Fibroblast of skin of right biceps (primary cell): ENCODE results near the gene R3HDM1.
A peak's percentile ranks its signal among the peaks of the same experiment; 100 is the strongest.
"Not testable (repeated sequence)": the region's sequence is repeated elsewhere in the genome, so short reads cannot be mapped to it uniquely, and the experiment has no call there.

Experiments used
- DNase-seq: peaks from one replicate; pipeline ENCODE4 v3.0.0-alpha.2; 2013

The R3HDM1 gene

GRCh38 chr2:135573620-135574019 lies 42.3 kb downstream of the R3HDM1 start:
- no peak for DNase-seq

GRCh38 chr2:135581282-135581681 lies 50.0 kb downstream of the R3HDM1 start:
- DNase-seq: no peak

DNA sequence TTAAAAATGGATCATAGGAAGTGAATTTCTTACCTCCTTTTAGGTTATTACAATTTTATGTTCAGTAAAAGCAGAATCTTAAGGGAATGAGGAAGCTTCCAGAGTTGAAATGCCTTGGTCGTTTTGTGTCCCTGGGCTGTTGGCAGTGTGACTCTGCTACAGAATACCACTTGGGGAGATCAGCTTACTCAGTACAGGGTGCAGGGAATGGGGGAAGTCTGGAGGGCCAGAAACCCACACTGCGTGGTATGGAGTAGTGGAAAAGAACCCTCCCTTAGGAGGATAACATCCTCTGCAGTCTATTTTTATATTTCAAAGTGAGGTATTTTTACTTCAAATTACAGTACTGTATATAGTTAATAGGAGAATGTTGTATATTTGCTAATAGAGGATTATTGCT lies 51.1 kb downstream of the R3HDM1 start:
- DNase-seq: no peak

- DNase-seq: peak; percentile 2
Measured at GRCh38 chr2:135585586-135585985, 54.3 kb downstream of the R3HDM1 start.

DNA sequence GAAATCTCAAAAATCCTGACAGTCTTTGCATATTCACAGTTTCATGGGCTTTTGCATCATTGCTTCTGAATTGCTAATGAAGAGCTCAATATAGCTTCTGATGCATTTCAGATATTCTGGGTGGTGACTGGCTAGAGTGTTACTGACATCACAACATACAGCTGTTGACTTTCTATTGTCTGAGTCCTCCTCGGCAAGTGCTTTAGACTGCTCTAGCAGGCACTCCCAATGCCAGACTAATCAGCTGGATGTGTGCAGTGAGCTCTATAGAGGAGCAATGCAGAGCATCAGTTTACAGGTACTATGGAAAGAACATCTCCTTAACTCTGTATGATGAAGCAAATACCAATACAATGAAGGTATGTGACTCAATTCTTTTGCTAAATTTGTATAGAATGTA lies 54.9 kb downstream of the R3HDM1 start:
- no peak for DNase-seq

DNA sequence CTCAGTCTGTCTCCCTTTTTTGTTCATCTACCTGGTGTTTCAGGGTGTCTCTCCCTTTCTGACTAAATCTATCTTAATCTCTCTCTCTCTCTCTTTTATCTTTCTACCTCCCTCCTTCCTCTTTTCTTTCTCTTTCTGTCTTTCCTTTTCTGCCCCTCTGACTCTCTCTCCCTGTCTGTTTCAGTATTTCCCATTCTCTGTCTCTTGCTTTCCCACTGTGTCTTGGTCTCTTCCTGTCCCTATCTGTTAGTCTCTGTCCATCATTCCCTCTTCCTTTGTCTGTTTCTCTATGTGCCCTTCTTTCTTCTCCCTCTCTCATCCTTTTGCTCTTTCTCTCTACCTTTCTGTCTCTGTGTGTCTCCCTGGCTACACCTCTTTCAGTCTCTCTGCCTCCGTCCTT lies 56.7 kb downstream of the R3HDM1 start:
- DNase-seq: no peak

GRCh38 chr2:135590619-135591260 lies 59.5 kb downstream of the R3HDM1 start:
- DNase-seq: no peak

- DNase-seq: peak; percentile 6
Measured at GRCh38 chr2:135600915-135601314, 69.6 kb downstream of the R3HDM1 start.

GRCh38 chr2:135603543-135603942 lies 72.3 kb downstream of the R3HDM1 start:
- no peak for DNase-seq

DNA sequence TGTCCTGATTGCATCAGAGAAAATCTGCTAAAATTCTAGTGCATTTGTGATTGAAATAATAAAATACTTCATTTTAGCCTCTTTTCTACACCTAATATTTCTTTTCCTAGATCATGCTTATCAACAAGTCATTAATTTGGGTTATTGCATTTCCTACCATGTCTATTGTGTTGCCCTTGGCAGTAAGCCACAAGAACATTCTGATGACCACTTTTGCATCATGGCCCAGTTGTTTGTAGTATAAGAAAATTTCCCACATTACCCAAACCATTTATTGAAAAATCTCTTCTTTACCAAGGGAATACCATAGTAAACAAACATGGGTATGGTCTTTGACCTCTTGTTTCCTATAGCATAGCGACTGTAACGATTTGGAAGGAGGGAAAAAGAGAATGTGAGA lies 76.3 kb downstream of the R3HDM1 start:
- DNase-seq: peak; percentile 20

DNA sequence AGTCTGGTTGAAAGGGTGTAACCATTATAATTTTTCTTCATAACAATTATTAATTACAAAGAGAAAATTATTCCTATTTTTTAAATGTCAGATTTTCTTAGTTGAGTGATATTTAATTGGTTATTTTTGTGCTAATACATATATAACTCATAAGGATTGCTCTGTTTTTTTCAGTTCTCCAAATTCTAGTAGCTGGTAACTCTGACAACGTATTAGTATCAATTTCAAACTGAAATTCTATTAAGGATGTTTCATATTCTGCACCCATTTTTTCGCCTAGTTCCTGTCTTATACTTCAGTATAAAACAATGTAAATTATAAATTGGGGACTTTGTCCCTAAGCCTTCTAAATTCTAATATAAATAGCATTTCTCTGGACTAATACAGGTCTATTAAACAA lies 81.0 kb downstream of the R3HDM1 start:
- DNase-seq: no peak

- DNase-seq: no peak
Measured at GRCh38 chr2:135615404-135615803, 84.1 kb downstream of the R3HDM1 start.

DNA sequence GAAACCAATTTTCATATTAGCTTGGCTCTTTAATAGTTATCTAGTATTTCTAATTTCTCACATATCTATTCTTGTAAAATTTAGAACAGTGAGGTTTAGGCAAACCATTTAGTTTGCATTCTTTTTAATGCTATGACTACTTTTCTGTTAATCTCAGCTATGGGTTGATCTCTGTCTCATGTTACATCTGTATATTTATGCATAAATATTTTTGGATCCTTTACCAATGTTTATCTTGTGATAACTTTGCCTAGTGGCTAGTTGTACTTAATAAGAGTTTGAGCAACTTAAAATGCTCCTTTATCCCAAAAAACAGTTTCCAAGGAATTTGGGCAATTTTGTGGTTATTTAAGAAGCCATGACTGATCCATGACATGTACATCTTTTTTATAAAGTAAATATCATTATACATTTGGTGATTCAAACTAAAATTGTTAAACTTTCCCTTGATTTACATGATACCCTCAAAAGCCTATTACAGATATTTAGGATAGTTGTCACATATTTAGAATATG lies 86.3 kb downstream of the R3HDM1 start:
- peak; percentile 43 for DNase-seq

DNA sequence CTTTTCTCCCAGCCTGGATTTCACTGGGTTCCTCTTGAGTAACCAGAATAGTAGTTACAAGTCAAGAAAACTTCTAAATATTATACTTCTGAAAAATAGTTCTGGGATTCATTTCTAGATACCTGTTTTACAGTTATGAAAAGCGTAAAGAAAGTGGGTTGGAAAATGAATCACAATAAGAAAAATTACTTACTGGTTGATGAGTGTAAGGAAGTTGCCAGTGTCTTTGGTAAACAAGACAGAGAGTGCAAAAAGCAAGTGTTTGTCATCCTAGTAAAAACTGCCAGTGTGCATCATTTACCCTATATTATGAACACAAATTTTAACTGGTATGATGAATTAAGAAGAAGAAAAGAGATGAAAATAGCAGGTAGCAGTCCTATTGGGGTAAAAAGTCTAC lies 88.9 kb downstream of the R3HDM1 start:
- no peak for DNase-seq

- DNase-seq: no peak
Measured at GRCh38 chr2:135629520-135629919, 98.2 kb downstream of the R3HDM1 start.

GRCh38 chr2:135630034-135630433 lies 98.8 kb downstream of the R3HDM1 start:
- not testable (repeated sequence) for DNase-seq

GRCh38 chr2:135630488-135630887 lies 99.2 kb downstream of the R3HDM1 start:
- no peak for DNase-seq

- no peak for DNase-seq
Measured at GRCh38 chr2:135633582-135633981, 102.3 kb downstream of the R3HDM1 start.

DNA sequence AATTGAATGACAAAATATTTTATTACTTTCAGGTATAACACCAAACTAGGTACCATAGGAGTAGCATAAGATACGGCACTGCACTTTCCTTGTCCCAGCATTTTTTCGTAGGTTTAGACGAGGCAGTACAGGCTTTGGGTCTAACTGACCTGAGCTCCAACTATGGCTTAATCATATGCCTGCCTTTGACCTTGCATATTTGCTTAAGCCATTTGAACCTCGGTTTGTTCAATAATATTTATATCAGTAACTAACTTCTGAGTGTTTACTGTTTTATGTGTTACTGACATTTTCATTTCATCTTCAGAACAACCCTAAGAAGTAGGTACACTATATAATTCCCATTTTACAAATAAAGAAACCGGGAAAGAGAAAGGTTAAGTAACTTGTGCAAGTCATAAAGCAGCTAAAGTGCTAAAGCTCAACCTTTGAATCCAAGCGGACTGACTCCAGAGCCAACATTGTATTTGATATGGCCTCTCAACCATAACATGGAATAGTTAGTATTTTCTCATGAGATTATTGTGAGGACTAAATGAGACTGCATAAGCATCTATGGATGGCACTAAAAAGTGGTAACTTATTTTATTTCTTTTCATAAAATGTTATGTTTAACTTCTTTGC lies 104.0 kb downstream of the R3HDM1 start:
- no peak for DNase-seq

DNA sequence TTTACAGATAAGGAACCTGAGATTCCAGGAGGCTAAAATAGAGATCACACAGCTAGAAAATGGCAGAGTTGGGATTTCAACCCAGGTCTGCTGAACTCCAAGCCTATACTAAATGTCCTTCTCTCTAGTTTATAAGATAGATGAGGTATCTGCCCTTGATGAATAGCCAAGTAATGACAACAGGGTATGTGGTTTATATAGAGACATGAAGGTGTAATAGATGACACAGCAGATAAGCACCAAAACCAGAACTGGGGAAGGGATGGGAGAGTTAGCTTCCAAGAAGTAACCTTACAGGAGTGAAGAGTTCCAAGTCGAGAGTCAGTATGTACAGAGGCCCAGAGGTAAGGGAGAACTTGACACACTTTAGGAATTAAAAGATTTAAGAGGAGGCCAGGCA lies 105.7 kb downstream of the R3HDM1 start:
- DNase-seq: no peak

GRCh38 chr2:135637456-135638087 lies 106.3 kb downstream of the R3HDM1 start:
- DNase-seq: no peak

DNA sequence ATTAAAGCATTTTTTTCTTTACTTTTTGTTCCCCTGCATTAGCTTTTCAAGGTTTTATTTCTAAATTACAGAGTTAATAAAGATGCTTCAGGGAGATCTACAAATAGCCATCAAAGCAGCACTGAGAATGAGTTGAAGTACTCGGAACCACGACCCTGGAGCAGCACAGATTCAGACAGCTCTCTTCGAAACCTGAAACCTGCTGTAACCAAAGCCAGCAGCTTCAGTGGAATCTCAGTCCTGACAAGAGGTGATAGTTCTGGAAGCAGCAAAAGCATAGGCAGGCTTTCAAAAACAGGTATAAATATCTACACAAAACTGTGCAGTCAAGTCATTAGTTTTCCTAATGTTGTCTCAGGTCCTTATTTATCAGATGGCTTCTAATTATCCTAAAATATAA lies 107.5 kb downstream of the R3HDM1 start:
- no peak for DNase-seq

- DNase-seq: no peak
Measured at GRCh38 chr2:135641156-135642068, 110.1 kb downstream of the R3HDM1 start.
